ENCODE results near the gene RYR3.

Gene RYR3

GRCh38 chr15:33442449-33442848 lies 131.7 kb downstream of the RYR3 start:
- H3K79me2 ChIP-seq (ENCODE audit: insufficient read depth, low read length): no peaks in the 10 kb centered on the region
- no peaks in the 10 kb centered on the region for H3K36me3 ChIP-seq (ENCODE audit: low read length)
- H3K27ac ChIP-seq (ENCODE audit: low read depth, low read length): no peak overlapping the region
- H3K4me3 ChIP-seq (ENCODE audit: insufficient read depth, low read length, poor library complexity, severe bottlenecking): no peak overlapping the region
- no peak overlapping the region for H3K4me2 ChIP-seq (ENCODE audit: low read depth, low read length, poor library complexity, severe bottlenecking)
- TF ChIP-seq CTCF (IDR thresholded peaks at IDR 0.05; ENCODE audit: insufficient read depth, low read length, poor library complexity, severe bottlenecking) (no peak), EZH2phosphoT487 (conservative IDR thresholded peaks at IDR 0.05; ENCODE audit: low read length) (no peak)
- H3K9me3 ChIP-seq (ENCODE audit: insufficient read depth, low read length): no peaks in the 10 kb centered on the region
- no peaks in the 10 kb centered on the region for H3K27me3 ChIP-seq (ENCODE audit: low read length)
- H3K9ac ChIP-seq (ENCODE audit: low read length): no peak overlapping the region
- H2AFZ ChIP-seq (ENCODE audit: low read depth, low read length, severe bottlenecking): no peak overlapping the region
- no peaks in the 10 kb centered on the region for H3F3A ChIP-seq (ENCODE audit: insufficient read depth)
- no peaks in the 10 kb centered on the region for H4K20me1 ChIP-seq (ENCODE audit: low read depth, low read length)
- no peaks in the 10 kb centered on the region for H3K9me2 ChIP-seq (replicated peaks; ENCODE audit: insufficient read depth, low read length)

GRCh38 chr15:33443708-33444107 lies 132.9 kb downstream of the RYR3 start:
- Histone ChIP-seq H3K4me2 (ENCODE audit: low read depth, low read length, poor library complexity, severe bottlenecking) (no peak overlapping the region), H3K36me3 (ENCODE audit: low read length) (no peaks in the 10 kb centered on the region), H3K4me3 (ENCODE audit: insufficient read depth, low read length, poor library complexity, severe bottlenecking) (no peak overlapping the region), H3K9ac (ENCODE audit: low read length) (no peak overlapping the region), H3K27ac (ENCODE audit: low read depth, low read length) (no peak overlapping the region), H3K9me2 (replicated peaks; ENCODE audit: insufficient read depth, low read length) (no peaks in the 10 kb centered on the region), H3K79me2 (ENCODE audit: insufficient read depth, low read length) (no peaks in the 10 kb centered on the region), H4K20me1 (ENCODE audit: low read depth, low read length) (no peaks in the 10 kb centered on the region), H3F3A (ENCODE audit: insufficient read depth) (no peaks in the 10 kb centered on the region), H3K27me3 (ENCODE audit: low read length) (no peaks in the 10 kb centered on the region), H2AFZ (ENCODE audit: low read depth, low read length, severe bottlenecking) (no peak overlapping the region), H3K9me3 (ENCODE audit: insufficient read depth, low read length) (no peaks in the 10 kb centered on the region)
- TF ChIP-seq EZH2phosphoT487 (conservative IDR thresholded peaks at IDR 0.05; ENCODE audit: low read length) (no peak), CTCF (IDR thresholded peaks at IDR 0.05; ENCODE audit: insufficient read depth, low read length, poor library complexity, severe bottlenecking) (no peak)

GRCh38 chr15:33445984-33446383 lies 135.2 kb downstream of the RYR3 start:
- Histone ChIP-seq H3K4me2 (ENCODE audit: low read depth, low read length, poor library complexity, severe bottlenecking) (no peak overlapping the region), H2AFZ (ENCODE audit: low read depth, low read length, severe bottlenecking) (no peak overlapping the region), H3K9me3 (ENCODE audit: insufficient read depth, low read length) (no peaks in the 10 kb centered on the region), H3K27ac (ENCODE audit: low read depth, low read length) (no peak overlapping the region), H3K9ac (ENCODE audit: low read length) (no peak overlapping the region), H4K20me1 (ENCODE audit: low read depth, low read length) (no peaks in the 10 kb centered on the region), H3K36me3 (ENCODE audit: low read length) (no peaks in the 10 kb centered on the region), H3K4me3 (ENCODE audit: insufficient read depth, low read length, poor library complexity, severe bottlenecking) (no peak overlapping the region), H3K79me2 (ENCODE audit: insufficient read depth, low read length) (no peaks in the 10 kb centered on the region), H3K9me2 (replicated peaks; ENCODE audit: insufficient read depth, low read length) (no peaks in the 10 kb centered on the region), H3F3A (ENCODE audit: insufficient read depth) (no peaks in the 10 kb centered on the region), H3K27me3 (ENCODE audit: low read length) (no peaks in the 10 kb centered on the region)
- TF ChIP-seq CTCF (IDR thresholded peaks at IDR 0.05; ENCODE audit: insufficient read depth, low read length, poor library complexity, severe bottlenecking) (no peak), EZH2phosphoT487 (conservative IDR thresholded peaks at IDR 0.05; ENCODE audit: low read length) (no peak)

Measured in SU-DHL-6 (cell line).